Right atrium auricular region (tissue), 2 donors: ENCODE measurements around the gene CSPG5. TPM values are rescaled to one million over a fixed set of nuclear protein-coding genes. Genes with fewer than 3 reads are reported as not detected.

Experiments
- DNase-seq: peaks from one replicate; pipeline ENCODE4 v3.0.0-alpha.2; 2019; ENCODE audit warnings: low spot score
- H3K27ac ChIP-seq, 2 donors: fragments of 200-600 bp; sonication (generic); 1 replicate in 1 of 2; 2 replicates in 1 of 2; pipeline ENCODE4 v1.5.1; 2016 to 2019
- H3K27me3 ChIP-seq, 2 donors: fragments of 200-600 bp; sonication (generic); one replicate each; pipeline versions ENCODE4 v1.5.1 to v1.6.0; 2017 to 2019
- H3K36me3 ChIP-seq: fragments of 200-600 bp; sonication (generic); one replicate; pipeline ENCODE4 v1.5.1; 2016
- H3K4me1 ChIP-seq, 2 donors: fragments of 200-600 bp; sonication (generic); one replicate each; pipeline versions ENCODE4 v1.5.1 to v1.6.0; 2017 to 2019
- H3K4me3 ChIP-seq, 2 donors: fragments of 200-600 bp; sonication (generic); 1 replicate in 1 of 2; 2 replicates in 1 of 2; pipeline ENCODE4 v1.5.1; 2017 to 2019; ENCODE audit warnings: mild to moderate bottlenecking in 1 of 2, moderate library complexity in 1 of 2
- H3K9me3 ChIP-seq, 2 donors: fragments of 200-600 bp; sonication (generic); one replicate each; pipeline ENCODE4 v1.5.1; 2019
- CTCF ChIP-seq, 2 donors: fragments of 200-600 bp; sonication (generic); IDR thresholded peaks; one replicate each; pipeline ENCODE4 v1.5.1; 2019; ENCODE audit warnings: antibody characterized with exemption in 2 of 2
- total RNA-seq, 2 donors: library from RNA; depleted of rRNA; stranded (reverse); fragments of >200 nt; gene quantifications; one replicate each; pipeline ENCODE4 v1.1.0, GENCODE V29; 2016

CSPG5 gene
- total RNA-seq, 2 donors from 2014 or later, result 2.6 TPM; not detected in 1

GRCh38 chr3:47613722-47614121 lies 35.1 kb upstream of the CSPG5 start:
- H3K27me3 ChIP-seq, result no peaks in the 10 kb centered on the region
- no peaks in the 10 kb centered on the region for H3K9me3 ChIP-seq
- H3K4me3 ChIP-seq, result no peak overlapping the region
- no peak for TF ChIP-seq CTCF (IDR thresholded peaks at IDR 0.05)
- H3K36me3 ChIP-seq, result peaks cover 24% of the 10 kb centered on the region
- no peak for DNase-seq
- H3K27ac ChIP-seq, result no peak overlapping the region
- H3K4me1 ChIP-seq, result peaks cover 0 to 27% of the 10 kb centered on the region in 2 donors

GRCh38 chr3:47612879-47613278 lies 34.2 kb upstream of the CSPG5 start:
- DNase-seq, result no peak
- no peak overlapping the region for H3K4me3 ChIP-seq

GRCh38 chr3:47612178-47612577 lies 33.5 kb upstream of the CSPG5 start:
- TF ChIP-seq CTCF (IDR thresholded peaks at IDR 0.05), result no peak
- H3K27ac ChIP-seq, result peak overlapping the region in 1 of 2 donors; percentile 23
- H3K4me3 ChIP-seq, result no peak overlapping the region
- H3K27me3 ChIP-seq, result no peaks in the 10 kb centered on the region
- no peak for DNase-seq
- peaks cover 0 to 27% of the 10 kb centered on the region in 2 donors for H3K4me1 ChIP-seq
- peaks cover 20% of the 10 kb centered on the region for H3K36me3 ChIP-seq
- H3K9me3 ChIP-seq, result no peaks in the 10 kb centered on the region

More at GRCh38 chr3:47612879-47613278, 34.2 kb upstream of the CSPG5 start:
- Histone ChIP-seq H3K4me1 (peaks cover 0 to 27% of the 10 kb centered on the region in 2 donors), H3K9me3 (no peaks in the 10 kb centered on the region), H3K36me3 (peaks cover 25% of the 10 kb centered on the region), H3K27ac (no peak overlapping the region), H3K27me3 (no peaks in the 10 kb centered on the region)
- TF ChIP-seq CTCF (IDR thresholded peaks at IDR 0.05), result no peak

- Histone ChIP-seq H3K4me3 (no peak overlapping the region), H3K9me3 (no peaks in the 10 kb centered on the region), H3K27ac (peak overlapping the region in 1 of 2 donors; percentile 23), H3K27me3 (no peaks in the 10 kb centered on the region), H3K4me1 (peaks cover 0 to 27% of the 10 kb centered on the region in 2 donors), H3K36me3 (peaks cover 19% of the 10 kb centered on the region)
- no peak for DNase-seq
- no peak for TF ChIP-seq CTCF (IDR thresholded peaks at IDR 0.05)
These were observed 32.9 kb upstream of the CSPG5 start for GRCh38 chr3:47611576-47611975.

- Histone ChIP-seq H3K4me3 (no peak overlapping the region), H3K27ac (peak overlapping the region in 1 of 2 donors; percentile 31), H3K9me3 (no peaks in the 10 kb centered on the region), H3K4me1 (peaks cover 0 to 27% of the 10 kb centered on the region in 2 donors), H3K27me3 (no peaks in the 10 kb centered on the region), H3K36me3 (peaks cover 25% of the 10 kb centered on the region)
- no peak for TF ChIP-seq CTCF (IDR thresholded peaks at IDR 0.05)
- no peak for DNase-seq
These were observed 31.9 kb upstream of the CSPG5 start for GRCh38 chr3:47610583-47610982.

- DNase-seq, result no peak
- peaks cover 25% of the 10 kb centered on the region for H3K36me3 ChIP-seq
- H3K27me3 ChIP-seq, result no peaks in the 10 kb centered on the region
These were observed 28.7 kb upstream of the CSPG5 start for GRCh38 chr3:47607335-47607734.

More at GRCh38 chr3:47607335-47607734, 28.7 kb upstream of the CSPG5 start:
- Histone ChIP-seq H3K9me3 (no peaks in the 10 kb centered on the region), H3K27ac (no peak overlapping the region), H3K4me3 (no peak overlapping the region), H3K4me1 (peaks cover 0 to 21% of the 10 kb centered on the region in 2 donors)
- TF ChIP-seq CTCF (IDR thresholded peaks at IDR 0.05), result no peak
